H1 (cell line): ENCODE results near the gene CDH8. TPM values are rescaled to one million over a fixed set of nuclear protein-coding genes. Genes with fewer than 3 reads are reported as not detected.

Experiments used
- CTCF ChIA-PET: fragments of 300-600 bp; sonication (Branson Sonifier 250); formaldehyde crosslinking; loops from one replicate; lab custom pipeline; 2021; ENCODE audit not compliant: partially characterized antibody; lab: Charles Lee
- POLR2A ChIA-PET: fragments of 300-600 bp; sonication (Branson Sonifier 250); formaldehyde crosslinking; loops from one replicate; lab custom pipeline; 2021; ENCODE audit warnings: inconsistent platforms; ENCODE audit not compliant: partially characterized antibody; lab: Charles Lee
- DNase-seq, 2 experiments: peaks; one replicate each; pipeline versions ENCODE4 v3.0.0 to v3.0.0-alpha.2; 2010 to 2022; ENCODE audit warnings: low spot score in 2 of 2, low read depth in 1 of 2, mixed read lengths in 1 of 2
- FAIRE-seq: peaks from 2 replicates; lab custom pipeline; 2011; peaks lifted over from hg19 to GRCh38; lab: Jason Lieb, UNC
- H2AFZ ChIP-seq: 2 replicates; pipeline ENCODE4 v1.8.1; 2012; ENCODE audit warnings: low read length, inconsistent platforms
- H2AK5ac ChIP-seq: 2 replicates; pipeline ENCODE4 v1.6.1; 2013; ENCODE audit warnings: low read depth, low read length
- H2BK120ac ChIP-seq: replicated peaks from 2 replicates; pipeline ENCODE3; 2013; ENCODE audit warnings: low read depth, low read length, inconsistent platforms
- H2BK12ac ChIP-seq: 2 replicates; pipeline ENCODE4 v1.6.1; 2013; ENCODE audit warnings: low read depth, low read length
- H2BK15ac ChIP-seq: 2 replicates; pipeline ENCODE4 v1.6.1; 2013; ENCODE audit warnings: low read length
- H2BK20ac ChIP-seq: 2 replicates; pipeline ENCODE4 v1.6.1; 2013; ENCODE audit warnings: low read length
- H2BK5ac ChIP-seq: 2 replicates; pipeline ENCODE4 v1.6.1; 2013; ENCODE audit warnings: low read depth, low read length
- H3K14ac ChIP-seq: 2 replicates; pipeline ENCODE4 v1.6.1; 2013; ENCODE audit warnings: inconsistent platforms; ENCODE audit not compliant: insufficient read length
- H3K18ac ChIP-seq: 2 replicates; pipeline ENCODE4 v1.6.1; 2013; ENCODE audit warnings: low read length; ENCODE audit errors: extremely low read depth
- H3K23ac ChIP-seq: 2 replicates; pipeline ENCODE4 v1.6.1; 2013; ENCODE audit warnings: inconsistent platforms; ENCODE audit not compliant: insufficient read length
- H3K23me2 ChIP-seq: 2 replicates; pipeline ENCODE4 v1.6.1; 2013; ENCODE audit warnings: low read depth, low read length
- H3K27ac ChIP-seq: 2 replicates; pipeline ENCODE4 v1.6.1; 2011; ENCODE audit warnings: low read depth, low read length, inconsistent platforms
- H3K27me3 ChIP-seq, 4 experiments: replicated peaks in 1 of 4; 1 replicate in 1 of 4; 2 replicates in 3 of 4; pipeline versions ENCODE4 v1.6.1 to v1.8.1; 2011 to 2013; ENCODE audit warnings: low read length in 3 of 4, mild to moderate bottlenecking in 3 of 4, inconsistent platforms in 2 of 4, mixed read lengths in 2 of 4, moderate library complexity in 1 of 4; ENCODE audit not compliant: control insufficient read depth in 3 of 4, insufficient read depth in 3 of 4; ENCODE audit errors: extremely low read depth in 1 of 4
- H3K36me3 ChIP-seq, 4 experiments: 2 replicates each; pipeline versions ENCODE4 v1.6.1 to v1.8.1; 2011 to 2013; ENCODE audit warnings: mild to moderate bottlenecking in 4 of 4, low read length in 3 of 4, moderate library complexity in 2 of 4, control low read depth in 1 of 4, inconsistent platforms in 1 of 4; ENCODE audit not compliant: insufficient read depth in 4 of 4, control insufficient read depth in 2 of 4
- H3K4ac ChIP-seq: replicated peaks from 2 replicates; pipeline ENCODE3; 2013; ENCODE audit warnings: low read length, low read depth, mixed read lengths, inconsistent platforms; ENCODE audit not compliant: insufficient read length
- H3K4me1 ChIP-seq, 4 experiments: replicated peaks in 1 of 4; 1 replicate in 1 of 4; 2 replicates in 3 of 4; pipeline versions ENCODE4 v1.6.1 to v1.8.1; 2011 to 2013; ENCODE audit warnings: low read length in 3 of 4, inconsistent platforms in 2 of 4, mixed read lengths in 1 of 4; ENCODE audit not compliant: insufficient read depth in 4 of 4, control insufficient read depth in 3 of 4
- H3K4me2 ChIP-seq, 2 experiments: 2 replicates each; pipeline versions ENCODE4 v1.6.1 to v1.8.1; 2011 to 2013; ENCODE audit warnings: low read depth in 2 of 2, low read length in 2 of 2, control low read depth in 1 of 2, inconsistent platforms in 1 of 2, mild to moderate bottlenecking in 1 of 2; ENCODE audit not compliant: insufficient read depth in 1 of 2
- H3K4me3 ChIP-seq, 4 experiments: fragments of 200-600, 300-600 bp in 1 of 4; sonication (generic), shearing (Covaris generic), sonication (Bioruptor Twin) in 1 of 4; 2 replicates each; pipeline versions ENCODE4 v1.5.1 to v1.8.1; 2011 to 2016; ENCODE audit warnings: low read length in 4 of 4, low read depth in 3 of 4, control low read depth in 2 of 4, inconsistent platforms in 2 of 4, mild to moderate bottlenecking in 2 of 4, mixed read lengths in 1 of 4, moderate library complexity in 1 of 4; ENCODE audit not compliant: insufficient read depth in 2 of 4; ENCODE audit errors: extremely low read depth in 1 of 4
- H3K56ac ChIP-seq: replicated peaks from 2 replicates; pipeline ENCODE3; 2013; ENCODE audit warnings: low read depth, mild to moderate bottlenecking, mixed read lengths, low read length, inconsistent platforms; ENCODE audit not compliant: insufficient read length
- H3K79me1 ChIP-seq: 2 replicates; pipeline ENCODE4 v1.6.1; 2013; ENCODE audit warnings: low read depth, low read length, control low read depth
- H3K79me2 ChIP-seq, 2 experiments: 2 replicates each; pipeline versions ENCODE4 v1.6.1 to v1.8.1; 2012 to 2013; ENCODE audit warnings: low read length in 2 of 2, mild to moderate bottlenecking in 2 of 2, inconsistent platforms in 1 of 2; ENCODE audit not compliant: insufficient read depth in 2 of 2, control insufficient read depth in 1 of 2
- H3K9ac ChIP-seq, 4 experiments: replicated peaks in 1 of 4; 1 replicate in 1 of 4; 2 replicates in 3 of 4; pipeline versions ENCODE4 v1.6.1 to v1.8.1; 2011 to 2013; ENCODE audit warnings: low read depth in 3 of 4, low read length in 3 of 4, control low read depth in 2 of 4, mild to moderate bottlenecking in 2 of 4, moderate library complexity in 2 of 4, inconsistent platforms in 1 of 4; ENCODE audit errors: extremely low read depth in 1 of 4
- H3K9me3 ChIP-seq, 2 experiments: 2 replicates each; pipeline versions ENCODE4 v1.6.1 to v1.8.1; 2012 to 2013; ENCODE audit warnings: mild to moderate bottlenecking in 2 of 2, moderate library complexity in 2 of 2, control low read depth in 1 of 2, inconsistent platforms in 1 of 2, low read depth in 1 of 2, low read length in 1 of 2, mixed read lengths in 1 of 2; ENCODE audit not compliant: insufficient read depth in 2 of 2
- H4K20me1 ChIP-seq, 2 experiments: replicated peaks in 1 of 2; 2 replicates each; pipeline versions ENCODE3 to v1.8.1; 2011 to 2013; ENCODE audit warnings: inconsistent platforms in 2 of 2, low read length in 2 of 2, mild to moderate bottlenecking in 1 of 2; ENCODE audit not compliant: insufficient read depth in 2 of 2, control insufficient read depth in 1 of 2
- H4K5ac ChIP-seq: 2 replicates; pipeline ENCODE4 v1.6.1; 2013; ENCODE audit warnings: low read length, low read depth, mixed read lengths, inconsistent platforms; ENCODE audit not compliant: insufficient read length
- H4K8ac ChIP-seq: 2 replicates; pipeline ENCODE4 v1.8.0; 2013; ENCODE audit warnings: mild to moderate bottlenecking, moderate library complexity, low read length, inconsistent platforms; ENCODE audit not compliant: insufficient read depth; ENCODE audit errors: extremely low read depth
- H4K91ac ChIP-seq: replicated peaks from 2 replicates; pipeline ENCODE3; 2013; ENCODE audit warnings: low read length, mixed read lengths, inconsistent platforms; ENCODE audit not compliant: insufficient read length
- ASH2L ChIP-seq: fragments of 200-600, 300-600 bp; sonication (generic); IDR thresholded peaks from one replicate; pipeline ENCODE4 v1.7.1; 2017; ENCODE audit warnings: low read length
- CBX5 ChIP-seq: fragments of 300-800, 300-1000 bp; sonication (generic); IDR thresholded peaks from 2 replicates; pipeline ENCODE4 v1.7.1; 2016; ENCODE audit warnings: antibody characterized with exemption, low read length, low read depth
- CHD1 ChIP-seq: IDR thresholded peaks from 2 replicates; pipeline ENCODE4 v1.6.1; 2012; ENCODE audit warnings: low read depth, low read length, improper control_type of control experiment
- GABPA ChIP-seq: IDR thresholded peaks from 2 replicates; pipeline ENCODE4 v1.6.1; 2011; ENCODE audit warnings: mild to moderate bottlenecking, low read length, moderate library complexity, borderline replicate concordance; ENCODE audit not compliant: insufficient read depth
- KDM1A ChIP-seq: fragments of 200-600, 300-600 bp; sonication (generic); IDR thresholded peaks from 2 replicates; pipeline ENCODE4 v1.7.1; 2016; ENCODE audit warnings: mild to moderate bottlenecking, low read length, borderline replicate concordance
- TCF12 ChIP-seq: IDR thresholded peaks from 2 replicates; pipeline ENCODE4 v1.6.1; 2011; ENCODE audit warnings: low read depth, mild to moderate bottlenecking, low read length
- polyA plus RNA-seq, 7 experiments: library from polyadenylated mRNA; depleted of rRNA in 3 of 7; stranded (reverse) in 5 of 7; unstranded in 2 of 7; fragments of >200 nt in 5 of 7; fragments of 200-250 nt in 2 of 7; gene quantifications; 1 replicate in 5 of 7; 2 replicates in 1 of 7; 4 replicates in 1 of 7; pipeline versions ENCODE4 v1.2.1 to v1.2.3, GENCODE V29; 2011 to 2013; ENCODE audit warnings: missing spikeins in 2 of 7, mixed read lengths in 2 of 7
- total RNA-seq: library from RNA; stranded (reverse); fragmentation: NEBNext Ultra II Directional; extraction: Animal tissue kit (Norgen Biotek cat#: 25700); gene quantifications from 2 replicates; pipeline ENCODE4 v1.2.1, GENCODE V29; 2021

The CDH8 gene
- total and polyA plus RNA-seq, 2 of the 8 experiments (the other 6 are each of a cell fraction or from before 2014, with no cell fraction given), result 7.7 to 8.4 TPM

DNA sequence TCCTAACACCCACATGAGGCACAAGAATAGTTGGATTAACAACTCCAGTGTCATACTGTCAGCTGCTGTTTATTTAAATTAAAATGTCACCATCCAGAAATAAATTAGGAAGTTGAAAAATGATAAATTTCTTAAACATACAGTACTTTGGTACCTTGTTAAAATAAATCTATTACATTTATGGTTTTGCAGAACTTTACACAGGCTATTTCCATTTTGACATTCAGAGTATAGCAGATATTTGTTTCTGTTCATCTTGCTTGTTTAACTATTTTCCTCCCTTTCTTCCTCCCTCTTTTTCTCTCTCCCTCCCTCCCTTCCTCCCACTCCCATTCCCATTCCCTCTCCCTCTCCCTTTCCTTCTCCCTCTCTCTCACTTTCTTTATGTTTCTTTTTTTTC lies 310.1 kb downstream of the CDH8 start:
- Histone ChIP-seq H3K18ac (no peak overlapping the region), H2BK120ac (no peak overlapping the region), H4K20me1 (no peaks in the 10 kb centered on the region), H3K27ac (no peak overlapping the region), H3K9ac (no peak overlapping the region), H2BK12ac (no peak overlapping the region), H2BK20ac (no peak overlapping the region), H3K56ac (no peak overlapping the region), H3K4me3 (no peak overlapping the region), H3K79me2 (no peaks in the 10 kb centered on the region), H2AK5ac (no peak overlapping the region)
- POLR2A ChIA-PET, result no interaction called here
- TF ChIP-seq CBX5 (no peak), KDM1A (no peak), ASH2L (no peak), TCF12 (no peak), GABPA (no peak), CHD1 (no peak)
- TF ChIP-seq, all 59 proteins: peak for 0
- H3K27me3 ChIP-seq, result no peaks in the 10 kb centered on the region
- H3K23ac ChIP-seq, result no peak overlapping the region
- no peak overlapping the region for H2AFZ ChIP-seq
- no peaks in the 10 kb centered on the region for H3K23me2 ChIP-seq
- no peak overlapping the region for H2BK15ac ChIP-seq
- H4K5ac ChIP-seq, result no peak overlapping the region
- no peaks in the 10 kb centered on the region for H3K36me3 ChIP-seq
- H3K14ac ChIP-seq, result no peak overlapping the region
- no peak overlapping the region for H4K91ac ChIP-seq
- no peak overlapping the region for H3K4ac ChIP-seq
- FAIRE-seq (no peak), DNase-seq (no peak)
- H3K79me1 ChIP-seq, result no peaks in the 10 kb centered on the region
- CTCF ChIA-PET, result no interaction called here
- H3K4me1 ChIP-seq, result peaks cover 0 to 5% (median 2%) of the 10 kb centered on the region in 4 experiments; a peak in 1 of 7 replicates
- no peak overlapping the region for H4K8ac ChIP-seq
- H3K4me2 ChIP-seq, result no peak overlapping the region
- H2BK5ac ChIP-seq, result no peak overlapping the region
- no peaks in the 10 kb centered on the region for H3K9me3 ChIP-seq
